NCI-H69 (cell line): Measurements from ENCODE around the gene TPM1.
"Not testable (repeated sequence)": the region's sequence is repeated elsewhere in the genome, so short reads cannot be mapped to it uniquely, and the experiment has no call there.

ENCODE experiments used
- DNase-seq: peaks from one replicate; lab custom pipeline; 2025; lab: John Stamatoyannopoulos, UW

The TPM1 gene

GRCh38 chr15:63094495-63094931, 52.0 kb downstream of the TPM1 start:
- no peak for DNase-seq

GRCh38 chr15:63096178-63096577, 53.6 kb downstream of the TPM1 start:
- no peak for DNase-seq

- not testable (repeated sequence) for DNase-seq
These were observed 56.4 kb downstream of the TPM1 start for GRCh38 chr15:63098901-63099300.

- not testable (repeated sequence) for DNase-seq
These were observed 57.0 kb downstream of the TPM1 start for GRCh38 chr15:63099581-63099980.

- no peak for DNase-seq
These were observed 60.9 kb downstream of the TPM1 start for GRCh38 chr15:63103416-63103815.

GRCh38 chr15:63104727-63105126, 62.2 kb downstream of the TPM1 start:
- no peak for DNase-seq

GRCh38 chr15:63105354-63105753, 62.8 kb downstream of the TPM1 start:
- DNase-seq = not testable (repeated sequence)

- no peak for DNase-seq
These were observed 65.5 kb downstream of the TPM1 start for GRCh38 chr15:63107895-63108546.

GRCh38 chr15:63109498-63109897, 67.0 kb downstream of the TPM1 start:
- DNase-seq = no peak

GRCh38 chr15:63109920-63110319, 67.4 kb downstream of the TPM1 start:
- DNase-seq = no peak

- no peak for DNase-seq
These were observed 68.0 kb downstream of the TPM1 start for GRCh38 chr15:63110428-63111026.

- no peak for DNase-seq
These were observed 68.9 kb downstream of the TPM1 start for GRCh38 chr15:63111481-63111880.

GRCh38 chr15:63112871-63113270, 70.3 kb downstream of the TPM1 start:
- no peak for DNase-seq

- DNase-seq = no peak
These were observed 71.9 kb downstream of the TPM1 start for GRCh38 chr15:63114465-63114864.
